Measurements from ENCODE around the gene ZFR2.

DNA sequence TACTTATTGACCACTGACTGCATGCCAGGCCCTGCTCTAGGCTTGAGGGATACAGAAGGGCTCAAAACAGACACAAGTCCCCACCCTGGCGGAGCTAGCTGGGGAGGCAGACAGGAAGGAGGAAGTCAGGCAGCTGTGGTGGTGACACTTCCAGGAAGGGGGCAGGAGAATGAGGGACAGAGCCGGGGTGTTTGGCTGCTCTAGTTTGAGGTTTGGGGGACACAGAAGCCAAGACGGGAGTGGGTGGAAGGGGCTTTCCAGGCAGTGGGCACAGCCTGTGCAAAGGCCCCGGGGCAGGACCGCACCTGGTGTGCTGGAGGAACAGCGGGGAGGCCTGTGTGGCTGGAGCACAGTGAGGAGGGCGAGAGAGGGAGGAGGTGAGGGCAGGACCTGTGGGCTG, 102.3 kb downstream of the ZFR2 start:
- TF ChIP-seq, protein P1, sequence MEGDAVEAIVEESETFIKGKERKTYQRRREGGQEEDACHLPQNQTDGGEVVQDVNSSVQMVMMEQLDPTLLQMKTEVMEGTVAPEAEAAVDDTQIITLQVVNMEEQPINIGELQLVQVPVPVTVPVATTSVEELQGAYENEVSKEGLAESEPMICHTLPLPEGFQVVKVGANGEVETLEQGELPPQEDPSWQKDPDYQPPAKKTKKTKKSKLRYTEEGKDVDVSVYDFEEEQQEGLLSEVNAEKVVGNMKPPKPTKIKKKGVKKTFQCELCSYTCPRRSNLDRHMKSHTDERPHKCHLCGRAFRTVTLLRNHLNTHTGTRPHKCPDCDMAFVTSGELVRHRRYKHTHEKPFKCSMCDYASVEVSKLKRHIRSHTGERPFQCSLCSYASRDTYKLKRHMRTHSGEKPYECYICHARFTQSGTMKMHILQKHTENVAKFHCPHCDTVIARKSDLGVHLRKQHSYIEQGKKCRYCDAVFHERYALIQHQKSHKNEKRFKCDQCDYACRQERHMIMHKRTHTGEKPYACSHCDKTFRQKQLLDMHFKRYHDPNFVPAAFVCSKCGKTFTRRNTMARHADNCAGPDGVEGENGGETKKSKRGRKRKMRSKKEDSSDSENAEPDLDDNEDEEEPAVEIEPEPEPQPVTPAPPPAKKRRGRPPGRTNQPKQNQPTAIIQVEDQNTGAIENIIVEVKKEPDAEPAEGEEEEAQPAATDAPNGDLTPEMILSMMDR (IDR thresholded peaks at IDR 0.05; ENCODE audit: low read length): no peak
- TF ChIP-seq EZH2 (IDR thresholded peaks at IDR 0.05; ENCODE audit: borderline replicate concordance, low read length): no peak

All from OCI-LY1 (cell line).